ENCODE results near the gene ALG14.

GRCh38 chr1:94925004-94925403 lies 147.7 kb downstream of the ALG14 start:
- no peak for TF ChIP-seq CTCF (IDR thresholded peaks at IDR 0.05)
- TF ChIP-seq POLR2A (IDR thresholded peaks at IDR 0.05) = no peak

Measured in thyroid gland (tissue), 4 donors.